ENCODE data around the gene SUGCT. TPM values are rescaled to one million over a fixed set of nuclear protein-coding genes. Genes with fewer than 3 reads are reported as not detected.

The SUGCT gene
- total RNA-seq, 1 donor from 2014 or later = 9.8 TPM

GRCh38 chr7:40773656-40774055, 638.9 kb downstream of the SUGCT start:
- Histone ChIP-seq H3K9me3 (no peaks in the 10 kb centered on the region), H3K4me1 (no peaks in the 10 kb centered on the region), H3K27me3 (no peaks in the 10 kb centered on the region), H3K27ac (no peak overlapping the region), H3K36me3 (no peaks in the 10 kb centered on the region), H3K4me3 (no peak overlapping the region)
- TF ChIP-seq, protein P1, sequence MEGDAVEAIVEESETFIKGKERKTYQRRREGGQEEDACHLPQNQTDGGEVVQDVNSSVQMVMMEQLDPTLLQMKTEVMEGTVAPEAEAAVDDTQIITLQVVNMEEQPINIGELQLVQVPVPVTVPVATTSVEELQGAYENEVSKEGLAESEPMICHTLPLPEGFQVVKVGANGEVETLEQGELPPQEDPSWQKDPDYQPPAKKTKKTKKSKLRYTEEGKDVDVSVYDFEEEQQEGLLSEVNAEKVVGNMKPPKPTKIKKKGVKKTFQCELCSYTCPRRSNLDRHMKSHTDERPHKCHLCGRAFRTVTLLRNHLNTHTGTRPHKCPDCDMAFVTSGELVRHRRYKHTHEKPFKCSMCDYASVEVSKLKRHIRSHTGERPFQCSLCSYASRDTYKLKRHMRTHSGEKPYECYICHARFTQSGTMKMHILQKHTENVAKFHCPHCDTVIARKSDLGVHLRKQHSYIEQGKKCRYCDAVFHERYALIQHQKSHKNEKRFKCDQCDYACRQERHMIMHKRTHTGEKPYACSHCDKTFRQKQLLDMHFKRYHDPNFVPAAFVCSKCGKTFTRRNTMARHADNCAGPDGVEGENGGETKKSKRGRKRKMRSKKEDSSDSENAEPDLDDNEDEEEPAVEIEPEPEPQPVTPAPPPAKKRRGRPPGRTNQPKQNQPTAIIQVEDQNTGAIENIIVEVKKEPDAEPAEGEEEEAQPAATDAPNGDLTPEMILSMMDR (IDR thresholded peaks at IDR 0.05) = no peak
- DNase-seq (ENCODE audit: low spot score in 2 of 2) = no peak
- intact Hi-C loops (cut with DNase I) = no loop called here

GRCh38 chr7:40775877-40776276, 641.1 kb downstream of the SUGCT start:
- Histone ChIP-seq H3K4me3 (no peak overlapping the region), H3K27me3 (no peaks in the 10 kb centered on the region), H3K9me3 (no peaks in the 10 kb centered on the region), H3K27ac (no peak overlapping the region), H3K36me3 (no peaks in the 10 kb centered on the region), H3K4me1 (peaks cover 0 to 4% of the 10 kb centered on the region in 2 donors)
- intact Hi-C loops (cut with DNase I) = no loop called here
- no peak for DNase-seq (ENCODE audit: low spot score in 2 of 2)
- TF ChIP-seq, protein P1 (IDR thresholded peaks at IDR 0.05) = no peak

- peak overlapping the region in 1 of 2 donors; percentile 15 for H3K27ac ChIP-seq
- intact Hi-C loops (cut with DNase I) = no loop called here
- TF ChIP-seq, protein P1 (IDR thresholded peaks at IDR 0.05) = no peak
Observed at GRCh38 chr7:40777730-40778312, 643.0 kb downstream of the SUGCT start.

DNA sequence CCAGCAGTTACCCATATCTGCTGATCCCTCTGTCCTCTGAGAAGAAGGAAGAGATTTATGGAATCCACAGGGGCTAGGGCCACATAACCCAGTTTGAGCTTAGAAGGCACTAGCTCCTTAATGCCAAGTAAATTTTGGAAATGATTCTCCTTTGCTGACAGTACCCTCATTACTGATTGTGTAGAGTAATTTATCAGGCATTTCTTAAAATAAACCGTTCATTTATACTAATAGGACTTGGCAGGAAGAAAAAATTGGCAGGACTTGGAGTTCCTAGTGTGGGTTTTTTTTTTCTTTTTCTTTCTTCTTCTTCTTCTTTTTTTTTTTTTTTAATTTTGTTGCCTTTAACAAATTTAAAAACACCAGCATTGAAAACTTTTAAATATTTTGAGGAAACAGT, 645.7 kb downstream of the SUGCT start:
- H3K36me3 ChIP-seq = no peaks in the 10 kb centered on the region
- TF ChIP-seq, protein P1 (IDR thresholded peaks at IDR 0.05) = no peak
- intact Hi-C loops (cut with DNase I) = loop anchor here (10.0 kb wide), 1 partner anchor 694 kb away; no protein-coding TSS in a partner anchor
- H3K27me3 ChIP-seq = no peaks in the 10 kb centered on the region
- H3K9me3 ChIP-seq = no peaks in the 10 kb centered on the region
- H3K27ac ChIP-seq = peak overlapping the region; percentile 50 to 74
- H3K4me1 ChIP-seq = peaks cover 0 to 21% of the 10 kb centered on the region in 2 donors
- H3K4me3 ChIP-seq = peak overlapping the region in 1 of 2 donors; percentile 39
- no peak for DNase-seq (ENCODE audit: low spot score in 2 of 2)

More at GRCh38 chr7:40777730-40778312, 643.0 kb downstream of the SUGCT start:
- Histone ChIP-seq H3K36me3 (no peaks in the 10 kb centered on the region), H3K4me1 (peaks cover 0 to 18% of the 10 kb centered on the region in 2 donors), H3K9me3 (no peaks in the 10 kb centered on the region), H3K27me3 (no peaks in the 10 kb centered on the region), H3K4me3 (no peak overlapping the region)
- DNase-seq (ENCODE audit: low spot score in 2 of 2) = no peak

DNA sequence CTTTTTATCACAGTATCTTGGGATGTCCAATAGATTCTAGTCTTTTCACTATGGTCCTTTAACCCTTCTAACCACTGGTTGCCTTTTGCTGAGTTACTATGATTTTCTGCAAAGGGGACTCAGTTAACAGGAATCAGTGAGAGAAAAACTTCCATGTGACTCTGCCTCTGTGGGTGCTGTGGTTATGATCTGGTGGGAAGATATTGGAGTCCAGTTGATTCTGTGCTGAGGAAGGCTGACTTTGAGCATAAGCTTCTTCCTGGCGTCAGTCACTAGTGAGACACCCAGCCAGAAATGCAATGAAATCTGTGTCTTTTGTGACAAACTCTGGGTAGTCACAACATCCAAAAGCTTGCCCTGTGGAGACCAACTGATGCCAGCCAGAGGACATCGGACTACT, 648.0 kb downstream of the SUGCT start:
- TF ChIP-seq, protein P1 (IDR thresholded peaks at IDR 0.05) = no peak
- Histone ChIP-seq H3K27ac (no peak overlapping the region), H3K4me1 (peaks cover 0 to 21% of the 10 kb centered on the region in 2 donors), H3K4me3 (no peak overlapping the region), H3K36me3 (no peaks in the 10 kb centered on the region), H3K9me3 (no peaks in the 10 kb centered on the region), H3K27me3 (no peaks in the 10 kb centered on the region)
- intact Hi-C loops (cut with DNase I) = loop anchor here (10.0 kb wide), 1 partner anchor 692 kb away; no protein-coding TSS in a partner anchor
- no peak for DNase-seq (ENCODE audit: low spot score in 2 of 2)
